Liver (tissue), 9 donors: ENCODE results near the gene CRB1. TPM values are rescaled to one million over a fixed set of nuclear protein-coding genes. Genes with fewer than 3 reads are reported as not detected.

Source experiments
- DNase-seq: peaks from one replicate; pipeline ENCODE4 v3.0.0-alpha.2; 2017; ENCODE audit warnings: low spot score
- H3K27ac ChIP-seq, 2 donors: one replicate each; pipeline ENCODE4 v1.7.0; 2013; ENCODE audit warnings: inconsistent platforms in 2 of 2, low read length in 2 of 2, control low read depth in 1 of 2, low read depth in 1 of 2, mild to moderate bottlenecking in 1 of 2
- H3K27me3 ChIP-seq, 4 donors: one replicate each; pipeline versions ENCODE4 v1.6.1 to v1.7.0; 2013; ENCODE audit warnings: low read length in 3 of 4, inconsistent platforms in 1 of 4, mild to moderate bottlenecking in 1 of 4, moderate library complexity in 1 of 4; ENCODE audit not compliant: control insufficient read depth in 4 of 4, insufficient read depth in 4 of 4
- H3K36me3 ChIP-seq, 4 donors: one replicate each; pipeline versions ENCODE4 v1.6.1 to v1.7.0; 2013; ENCODE audit warnings: low read length in 3 of 4, mild to moderate bottlenecking in 3 of 4, low read depth in 1 of 4, moderate library complexity in 1 of 4; ENCODE audit not compliant: control insufficient read depth in 4 of 4, insufficient read depth in 3 of 4
- H3K4me1 ChIP-seq, 4 donors: one replicate each; pipeline versions ENCODE4 v1.6.1 to v1.7.0; 2013; ENCODE audit warnings: low read length in 3 of 4, mild to moderate bottlenecking in 3 of 4, moderate library complexity in 1 of 4; ENCODE audit not compliant: control insufficient read depth in 4 of 4, insufficient read depth in 4 of 4
- H3K4me3 ChIP-seq, 3 donors: one replicate each; pipeline versions ENCODE4 v1.6.1 to v1.7.0; 2013; ENCODE audit warnings: low read length in 3 of 3, control low read depth in 1 of 3, low read depth in 1 of 3, mild to moderate bottlenecking in 1 of 3
- H3K9ac ChIP-seq, 2 donors: one replicate each; pipeline ENCODE4 v1.7.0; 2013; ENCODE audit warnings: low read length in 2 of 2, mild to moderate bottlenecking in 2 of 2, moderate library complexity in 2 of 2, control low read depth in 1 of 2, low read depth in 1 of 2
- H3K9me3 ChIP-seq, 4 donors: one replicate each; pipeline versions ENCODE4 v1.6.1 to v1.7.0; 2013; ENCODE audit warnings: low read length in 3 of 4; ENCODE audit not compliant: control insufficient read depth in 4 of 4
- EGR1 ChIP-seq, 2 donors: IDR thresholded peaks; 2 replicates each; pipeline ENCODE4 v1.6.1; 2016 to 2018; ENCODE audit warnings: antibody characterized with exemption in 2 of 2, low read depth in 2 of 2
- FOXA1 ChIP-seq: IDR thresholded peaks from 2 replicates; pipeline ENCODE4 v1.6.1; 2016; ENCODE audit warnings: antibody characterized with exemption
- FOXA2 ChIP-seq: IDR thresholded peaks from 2 replicates; pipeline ENCODE4 v1.6.1; 2016; ENCODE audit warnings: antibody characterized with exemption
- GABPA ChIP-seq, 2 donors: IDR thresholded peaks in 1 of 2; conservative IDR thresholded peaks in 1 of 2; 2 replicates each; pipeline ENCODE4 v1.6.1; 2016; ENCODE audit warnings: antibody characterized with exemption in 2 of 2, mild to moderate bottlenecking in 1 of 2, moderate library complexity in 1 of 2
- HNF4A ChIP-seq, 2 donors: conservative IDR thresholded peaks; 2 replicates each; pipeline ENCODE4 v1.6.1; 2016; ENCODE audit warnings: antibody characterized with exemption in 2 of 2, mild to moderate bottlenecking in 2 of 2
- HNF4G ChIP-seq: IDR thresholded peaks from 2 replicates; pipeline ENCODE4 v1.6.1; 2016; ENCODE audit warnings: antibody characterized with exemption
- JUND ChIP-seq, 2 donors: IDR thresholded peaks; 2 replicates each; pipeline ENCODE4 v1.6.1; 2016; ENCODE audit warnings: antibody characterized with exemption in 2 of 2
- NR2F2 ChIP-seq: IDR thresholded peaks from 2 replicates; pipeline ENCODE4 v1.6.1; 2016; ENCODE audit warnings: antibody characterized with exemption
- RAD21 ChIP-seq, 2 donors: IDR thresholded peaks; 2 replicates each; pipeline ENCODE4 v1.6.1; 2016; ENCODE audit warnings: antibody characterized with exemption in 2 of 2, mild to moderate bottlenecking in 2 of 2
- RXRA ChIP-seq, 2 donors: IDR thresholded peaks; 2 replicates each; pipeline ENCODE4 v1.6.1; 2017 to 2018; ENCODE audit warnings: antibody characterized with exemption in 2 of 2, mild to moderate bottlenecking in 1 of 2
- SP1 ChIP-seq: IDR thresholded peaks from 2 replicates; pipeline ENCODE4 v1.6.1; 2018; ENCODE audit warnings: antibody characterized with exemption, mild to moderate bottlenecking
- TAF1 ChIP-seq: conservative IDR thresholded peaks from 2 replicates; pipeline ENCODE4 v1.6.1; 2016; ENCODE audit warnings: antibody characterized with exemption, mild to moderate bottlenecking
- YY1 ChIP-seq: IDR thresholded peaks from 2 replicates; pipeline ENCODE4 v1.6.1; 2016; ENCODE audit warnings: antibody characterized with exemption, mild to moderate bottlenecking
- WGBS: extraction: QIAGEN DNeasy Blood & Tissue Kit; methylation state at CpG from one replicate; pipeline ENCODE4 v1.1.7; 2013; 5-methylcytosine and 5-hydroxymethylcytosine counted together
- polyA plus RNA-seq, 2 donors: library from polyadenylated mRNA; stranded (reverse) in 1 of 2; unstranded in 1 of 2; fragments of 200-250 nt in 1 of 2; fragments of >200 nt in 1 of 2; fragmentation: Nextera tagmentation in 1 of 2; extraction: Ambion mirVana in 1 of 2; gene quantifications; one replicate each; pipeline versions ENCODE4 v1.2.1 to v1.2.3, GENCODE V29; 2013 to 2015
- total RNA-seq, 2 donors: library from RNA; depleted of rRNA; stranded (reverse); fragments of >200 nt; gene quantifications; one replicate each; pipeline ENCODE4 v1.2.3, GENCODE V29; 2014
- TF ChIP-seq, protein P1 (sequence below): IDR thresholded peaks from 2 replicates; pipeline ENCODE4 v1.6.1; 2016; ENCODE audit warnings: antibody characterized with exemption, mild to moderate bottlenecking
- TF ChIP-seq, protein P2 (sequence below): IDR thresholded peaks from 2 replicates; pipeline ENCODE4 v1.6.1; 2016; ENCODE audit warnings: antibody characterized with exemption
- TF ChIP-seq, protein P3 (sequence below): IDR thresholded peaks from 2 replicates; pipeline ENCODE4 v1.6.1; 2016; ENCODE audit warnings: antibody characterized with exemption
- TF ChIP-seq, protein P4 (sequence below): IDR thresholded peaks from 2 replicates; pipeline ENCODE4 v1.6.1; 2016; ENCODE audit warnings: antibody characterized with exemption
- TF ChIP-seq, protein P5 (sequence below): fragments of 150-350 bp; IDR thresholded peaks from 2 replicates; pipeline ENCODE4 v1.5.1; 2017; ENCODE audit warnings: improper control_type of control experiment, low read depth, low read length; ENCODE audit not compliant: missing input control
- donor health status: healthy.
- donor health status: healthy.
- donor health status: healthy.
- donor health status: healthy.
- donor health status: healthy.

The CRB1 gene
- total and polyA plus RNA-seq, 4 donors: 5.1 TPM; not detected in 3

DNA sequence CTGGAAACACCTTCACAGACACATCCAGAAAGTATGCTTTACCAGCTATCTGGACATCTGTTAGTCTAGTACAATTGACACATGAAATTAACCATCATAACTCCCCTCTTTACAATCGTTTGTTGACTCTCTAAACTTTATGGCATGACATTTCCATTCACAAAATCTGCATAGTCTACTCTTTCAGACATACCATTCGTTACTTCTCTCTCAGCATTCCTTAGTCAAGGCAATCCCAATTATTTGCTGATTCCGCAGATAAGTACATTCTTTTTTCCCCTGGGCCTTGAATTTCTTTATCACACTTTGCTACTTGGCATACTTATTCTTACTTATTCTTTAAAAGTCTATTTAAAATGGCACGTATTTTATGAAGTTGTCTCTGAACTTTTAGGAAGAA is 15.1 kb upstream of the CRB1 start (continued):
- TF ChIP-seq, protein P1, sequence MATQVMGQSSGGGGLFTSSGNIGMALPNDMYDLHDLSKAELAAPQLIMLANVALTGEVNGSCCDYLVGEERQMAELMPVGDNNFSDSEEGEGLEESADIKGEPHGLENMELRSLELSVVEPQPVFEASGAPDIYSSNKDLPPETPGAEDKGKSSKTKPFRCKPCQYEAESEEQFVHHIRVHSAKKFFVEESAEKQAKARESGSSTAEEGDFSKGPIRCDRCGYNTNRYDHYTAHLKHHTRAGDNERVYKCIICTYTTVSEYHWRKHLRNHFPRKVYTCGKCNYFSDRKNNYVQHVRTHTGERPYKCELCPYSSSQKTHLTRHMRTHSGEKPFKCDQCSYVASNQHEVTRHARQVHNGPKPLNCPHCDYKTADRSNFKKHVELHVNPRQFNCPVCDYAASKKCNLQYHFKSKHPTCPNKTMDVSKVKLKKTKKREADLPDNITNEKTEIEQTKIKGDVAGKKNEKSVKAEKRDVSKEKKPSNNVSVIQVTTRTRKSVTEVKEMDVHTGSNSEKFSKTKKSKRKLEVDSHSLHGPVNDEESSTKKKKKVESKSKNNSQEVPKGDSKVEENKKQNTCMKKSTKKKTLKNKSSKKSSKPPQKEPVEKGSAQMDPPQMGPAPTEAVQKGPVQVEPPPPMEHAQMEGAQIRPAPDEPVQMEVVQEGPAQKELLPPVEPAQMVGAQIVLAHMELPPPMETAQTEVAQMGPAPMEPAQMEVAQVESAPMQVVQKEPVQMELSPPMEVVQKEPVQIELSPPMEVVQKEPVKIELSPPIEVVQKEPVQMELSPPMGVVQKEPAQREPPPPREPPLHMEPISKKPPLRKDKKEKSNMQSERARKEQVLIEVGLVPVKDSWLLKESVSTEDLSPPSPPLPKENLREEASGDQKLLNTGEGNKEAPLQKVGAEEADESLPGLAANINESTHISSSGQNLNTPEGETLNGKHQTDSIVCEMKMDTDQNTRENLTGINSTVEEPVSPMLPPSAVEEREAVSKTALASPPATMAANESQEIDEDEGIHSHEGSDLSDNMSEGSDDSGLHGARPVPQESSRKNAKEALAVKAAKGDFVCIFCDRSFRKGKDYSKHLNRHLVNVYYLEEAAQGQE: no peak
- no peak for TF ChIP-seq YY1
- no peak for TF ChIP-seq RAD21 (IDR thresholded peaks at IDR 0.05)
- TF ChIP-seq FOXA1: no peak

DNA sequence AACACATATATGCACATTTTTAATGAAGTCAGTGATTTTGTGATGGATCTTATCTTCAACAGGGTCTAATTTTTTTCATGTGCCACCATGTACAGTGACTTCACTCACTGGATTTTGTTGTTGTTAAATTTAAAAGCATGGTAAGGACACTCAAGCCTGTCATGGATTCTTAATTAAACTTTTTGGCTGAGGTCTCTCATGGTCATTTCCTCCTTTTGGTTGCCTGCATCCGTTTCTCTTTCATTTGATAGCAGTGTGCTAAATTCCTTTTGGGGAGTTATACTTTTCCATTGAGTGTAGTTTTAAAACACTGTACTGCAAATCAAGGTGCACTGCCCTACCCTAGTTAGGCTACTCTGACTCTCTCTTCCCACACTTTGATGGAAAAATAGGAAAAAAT is 13.2 kb upstream of the CRB1 start:
- no peaks in the 10 kb centered on the region for H3K9me3 ChIP-seq
- WGBS: 74% methylated on average over 1 of the region's 1 CpG
- H3K9ac ChIP-seq: no peak overlapping the region
- H3K4me1 ChIP-seq: no peaks in the 10 kb centered on the region
- TF ChIP-seq SP1 (no peak), HNF4A (conservative IDR thresholded peaks at IDR 0.05) (no peak), GABPA (IDR thresholded peaks at IDR 0.05 in 1 of 2, conservative IDR thresholded peaks at IDR 0.05 in 1 of 2) (no peak), FOXA1 (no peak), FOXA2 (no peak), RAD21 (IDR thresholded peaks at IDR 0.05) (no peak), EGR1 (IDR thresholded peaks at IDR 0.05; ENCODE audit: low read depth in 2 of 2) (no peak), JUND (IDR thresholded peaks at IDR 0.05) (no peak), HNF4G (no peak), TAF1 (no peak), RXRA (IDR thresholded peaks at IDR 0.05) (no peak), NR2F2 (no peak), YY1 (no peak)
- TF ChIP-seq, protein P2, sequence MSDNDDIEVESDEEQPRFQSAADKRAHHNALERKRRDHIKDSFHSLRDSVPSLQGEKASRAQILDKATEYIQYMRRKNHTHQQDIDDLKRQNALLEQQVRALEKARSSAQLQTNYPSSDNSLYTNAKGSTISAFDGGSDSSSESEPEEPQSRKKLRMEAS: no peak
- TF ChIP-seq, protein P3, sequence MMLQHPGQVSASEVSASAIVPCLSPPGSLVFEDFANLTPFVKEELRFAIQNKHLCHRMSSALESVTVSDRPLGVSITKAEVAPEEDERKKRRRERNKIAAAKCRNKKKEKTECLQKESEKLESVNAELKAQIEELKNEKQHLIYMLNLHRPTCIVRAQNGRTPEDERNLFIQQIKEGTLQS: no peak
- TF ChIP-seq, protein P4, sequence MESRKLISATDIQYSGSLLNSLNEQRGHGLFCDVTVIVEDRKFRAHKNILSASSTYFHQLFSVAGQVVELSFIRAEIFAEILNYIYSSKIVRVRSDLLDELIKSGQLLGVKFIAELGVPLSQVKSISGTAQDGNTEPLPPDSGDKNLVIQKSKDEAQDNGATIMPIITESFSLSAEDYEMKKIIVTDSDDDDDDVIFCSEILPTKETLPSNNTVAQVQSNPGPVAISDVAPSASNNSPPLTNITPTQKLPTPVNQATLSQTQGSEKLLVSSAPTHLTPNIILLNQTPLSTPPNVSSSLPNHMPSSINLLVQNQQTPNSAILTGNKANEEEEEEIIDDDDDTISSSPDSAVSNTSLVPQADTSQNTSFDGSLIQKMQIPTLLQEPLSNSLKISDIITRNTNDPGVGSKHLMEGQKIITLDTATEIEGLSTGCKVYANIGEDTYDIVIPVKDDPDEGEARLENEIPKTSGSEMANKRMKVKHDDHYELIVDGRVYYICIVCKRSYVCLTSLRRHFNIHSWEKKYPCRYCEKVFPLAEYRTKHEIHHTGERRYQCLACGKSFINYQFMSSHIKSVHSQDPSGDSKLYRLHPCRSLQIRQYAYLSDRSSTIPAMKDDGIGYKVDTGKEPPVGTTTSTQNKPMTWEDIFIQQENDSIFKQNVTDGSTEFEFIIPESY: no peak
- TF ChIP-seq, protein P5, sequence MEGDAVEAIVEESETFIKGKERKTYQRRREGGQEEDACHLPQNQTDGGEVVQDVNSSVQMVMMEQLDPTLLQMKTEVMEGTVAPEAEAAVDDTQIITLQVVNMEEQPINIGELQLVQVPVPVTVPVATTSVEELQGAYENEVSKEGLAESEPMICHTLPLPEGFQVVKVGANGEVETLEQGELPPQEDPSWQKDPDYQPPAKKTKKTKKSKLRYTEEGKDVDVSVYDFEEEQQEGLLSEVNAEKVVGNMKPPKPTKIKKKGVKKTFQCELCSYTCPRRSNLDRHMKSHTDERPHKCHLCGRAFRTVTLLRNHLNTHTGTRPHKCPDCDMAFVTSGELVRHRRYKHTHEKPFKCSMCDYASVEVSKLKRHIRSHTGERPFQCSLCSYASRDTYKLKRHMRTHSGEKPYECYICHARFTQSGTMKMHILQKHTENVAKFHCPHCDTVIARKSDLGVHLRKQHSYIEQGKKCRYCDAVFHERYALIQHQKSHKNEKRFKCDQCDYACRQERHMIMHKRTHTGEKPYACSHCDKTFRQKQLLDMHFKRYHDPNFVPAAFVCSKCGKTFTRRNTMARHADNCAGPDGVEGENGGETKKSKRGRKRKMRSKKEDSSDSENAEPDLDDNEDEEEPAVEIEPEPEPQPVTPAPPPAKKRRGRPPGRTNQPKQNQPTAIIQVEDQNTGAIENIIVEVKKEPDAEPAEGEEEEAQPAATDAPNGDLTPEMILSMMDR: no peak
- TF ChIP-seq, protein P1: no peak
- no peaks in the 10 kb centered on the region for H3K27me3 ChIP-seq
- no peak overlapping the region for H3K27ac ChIP-seq
- no peak for DNase-seq
- H3K4me3 ChIP-seq: no peak overlapping the region
- no peaks in the 10 kb centered on the region for H3K36me3 ChIP-seq
